Upper lobe of left lung (tissue), 4 donors: ENCODE results near the gene GOLGA6L25.
"Not testable (repeated sequence)": the region's sequence is repeated elsewhere in the genome, so short reads cannot be mapped to it uniquely, and the experiment has no call there.

Source experiments
- POLR2A ChIP-seq, 4 donors: fragments of 450-650 bp; IDR thresholded peaks; one replicate each; pipeline ENCODE4 v1.5.1; 2016 to 2017; ENCODE audit warnings: antibody characterized with exemption in 4 of 4, mild to moderate bottlenecking in 2 of 4
- TF ChIP-seq, protein P1 (sequence below), 6 experiments: fragments of 450-650 bp in 4 of 6; fragments of 200-600 bp in 2 of 6; sonication (generic) in 2 of 6; IDR thresholded peaks; one replicate each; pipeline ENCODE4 v1.5.1; 2016 to 2019; ENCODE audit warnings: antibody characterized with exemption in 6 of 6

DNA sequence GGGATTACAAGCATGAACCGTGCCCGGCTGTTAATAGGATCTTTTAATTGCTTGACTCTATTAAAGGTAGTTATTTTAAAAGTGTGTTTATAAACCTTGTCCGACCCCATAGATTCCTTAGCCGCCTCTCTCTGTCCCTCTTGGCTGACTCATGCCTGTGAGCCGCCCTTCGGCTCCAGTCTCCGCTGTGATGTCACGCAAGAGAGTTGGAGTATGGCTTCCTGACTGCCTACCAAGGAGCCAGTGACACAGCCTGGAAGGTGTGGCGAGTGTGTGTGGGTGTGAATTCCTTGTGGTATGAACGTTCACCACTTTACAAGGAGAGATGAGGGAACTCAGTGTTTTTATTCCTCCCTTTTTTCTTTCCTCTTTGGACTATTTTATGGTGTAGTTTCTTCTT, 44.1 kb downstream of the GOLGA6L25 start:
- TF ChIP-seq, protein P1, sequence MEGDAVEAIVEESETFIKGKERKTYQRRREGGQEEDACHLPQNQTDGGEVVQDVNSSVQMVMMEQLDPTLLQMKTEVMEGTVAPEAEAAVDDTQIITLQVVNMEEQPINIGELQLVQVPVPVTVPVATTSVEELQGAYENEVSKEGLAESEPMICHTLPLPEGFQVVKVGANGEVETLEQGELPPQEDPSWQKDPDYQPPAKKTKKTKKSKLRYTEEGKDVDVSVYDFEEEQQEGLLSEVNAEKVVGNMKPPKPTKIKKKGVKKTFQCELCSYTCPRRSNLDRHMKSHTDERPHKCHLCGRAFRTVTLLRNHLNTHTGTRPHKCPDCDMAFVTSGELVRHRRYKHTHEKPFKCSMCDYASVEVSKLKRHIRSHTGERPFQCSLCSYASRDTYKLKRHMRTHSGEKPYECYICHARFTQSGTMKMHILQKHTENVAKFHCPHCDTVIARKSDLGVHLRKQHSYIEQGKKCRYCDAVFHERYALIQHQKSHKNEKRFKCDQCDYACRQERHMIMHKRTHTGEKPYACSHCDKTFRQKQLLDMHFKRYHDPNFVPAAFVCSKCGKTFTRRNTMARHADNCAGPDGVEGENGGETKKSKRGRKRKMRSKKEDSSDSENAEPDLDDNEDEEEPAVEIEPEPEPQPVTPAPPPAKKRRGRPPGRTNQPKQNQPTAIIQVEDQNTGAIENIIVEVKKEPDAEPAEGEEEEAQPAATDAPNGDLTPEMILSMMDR (IDR thresholded peaks at IDR 0.05), result not testable (repeated sequence)
- TF ChIP-seq POLR2A (IDR thresholded peaks at IDR 0.05), result not testable (repeated sequence)
